Measurements from ENCODE around the gene MARCHF5. TPM values are rescaled to one million over a fixed set of nuclear protein-coding genes. Genes with fewer than 3 reads are reported as not detected.

The MARCHF5 gene
- total RNA-seq, 1 donor from 2014 or later: 49.9 TPM

- H3K27ac Mint-ChIP-seq (ENCODE audit: unreplicated experiment): no peak overlapping the region
- H3K27me3 Mint-ChIP-seq (ENCODE audit: unreplicated experiment): no peaks in the 10 kb centered on the region
- no peaks in the 10 kb centered on the region for H3K9me3 Mint-ChIP-seq (ENCODE audit: unreplicated experiment)
- no peaks in the 10 kb centered on the region for H3K36me3 Mint-ChIP-seq (ENCODE audit: unreplicated experiment)
- H3K4me1 Mint-ChIP-seq (ENCODE audit: unreplicated experiment): peaks cover 21% of the 10 kb centered on the region
- no peak overlapping the region for H3K4me3 Mint-ChIP-seq (ENCODE audit: unreplicated experiment)
- TF ChIP-seq CTCF (IDR thresholded peaks at IDR 0.05): no peak
- no peak for DNase-seq (ENCODE audit: extremely low spot score, unreplicated experiment)
These were observed 46.2 kb upstream of the MARCHF5 start for GRCh38 chr10:92244796-92245195.

DNA sequence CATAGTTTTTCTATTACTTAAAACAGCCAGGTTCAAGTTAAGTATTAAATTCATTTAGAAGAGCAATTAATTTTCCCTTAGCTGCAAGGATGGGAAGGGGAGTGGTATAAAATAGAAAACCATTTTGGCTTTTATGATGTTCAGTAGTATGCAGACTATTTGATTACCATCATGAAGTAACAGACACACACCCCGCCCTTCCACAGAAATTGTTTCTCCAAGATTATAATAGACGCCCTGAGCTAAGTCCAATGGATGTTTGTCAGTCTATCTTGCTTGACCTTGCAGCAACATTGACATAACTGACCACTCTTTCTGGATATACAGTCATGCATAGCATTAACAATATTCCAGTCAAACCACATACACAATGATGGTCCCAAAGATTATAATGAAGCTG is 42.4 kb upstream of the MARCHF5 start:
- Mint-ChIP-seq H3K9me3 (ENCODE audit: unreplicated experiment) (no peaks in the 10 kb centered on the region), H3K27ac (ENCODE audit: unreplicated experiment) (no peak overlapping the region), H3K27me3 (ENCODE audit: unreplicated experiment) (no peaks in the 10 kb centered on the region), H3K4me1 (ENCODE audit: unreplicated experiment) (peaks cover under 1% of the 10 kb centered on the region), H3K4me3 (ENCODE audit: unreplicated experiment) (no peak overlapping the region), H3K36me3 (ENCODE audit: unreplicated experiment) (no peaks in the 10 kb centered on the region)
- TF ChIP-seq CTCF (IDR thresholded peaks at IDR 0.05): no peak
- DNase-seq (ENCODE audit: extremely low spot score, unreplicated experiment): no peak

GRCh38 chr10:92263396-92263795 is 27.6 kb upstream of the MARCHF5 start:
- Mint-ChIP-seq H3K9me3 (ENCODE audit: unreplicated experiment) (no peaks in the 10 kb centered on the region), H3K36me3 (ENCODE audit: unreplicated experiment) (no peaks in the 10 kb centered on the region), H3K27ac (ENCODE audit: unreplicated experiment) (no peak overlapping the region), H3K4me3 (ENCODE audit: unreplicated experiment) (no peak overlapping the region), H3K4me1 (ENCODE audit: unreplicated experiment) (peaks cover 14% of the 10 kb centered on the region), H3K27me3 (ENCODE audit: unreplicated experiment) (no peaks in the 10 kb centered on the region)
- TF ChIP-seq CTCF (IDR thresholded peaks at IDR 0.05): no peak
- no peak for DNase-seq (ENCODE audit: extremely low spot score, unreplicated experiment)

DNA sequence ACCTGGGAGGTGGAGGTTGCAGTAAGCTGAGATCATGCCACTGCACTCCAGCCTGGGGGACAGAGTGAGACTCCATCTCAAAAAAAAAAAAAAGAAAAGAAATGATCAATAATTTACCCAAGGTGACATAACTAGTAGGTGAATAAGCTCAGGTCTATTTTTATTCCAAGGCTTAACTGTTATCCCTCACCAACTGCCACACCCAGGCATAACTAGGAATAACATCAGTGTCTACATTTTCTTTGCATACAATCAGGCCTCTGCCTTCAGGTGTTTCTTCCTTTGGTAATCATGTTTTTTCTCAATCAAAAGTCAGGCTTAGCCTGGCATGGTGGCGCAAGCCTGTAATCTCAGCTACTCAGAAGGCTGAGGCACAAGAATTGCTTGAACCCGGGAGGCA is 26.7 kb upstream of the MARCHF5 start:
- H3K27me3 Mint-ChIP-seq (ENCODE audit: unreplicated experiment): no peaks in the 10 kb centered on the region
- no peak for DNase-seq (ENCODE audit: extremely low spot score, unreplicated experiment)
- H3K4me1 Mint-ChIP-seq (ENCODE audit: unreplicated experiment): peaks cover 14% of the 10 kb centered on the region
- TF ChIP-seq CTCF (IDR thresholded peaks at IDR 0.05): no peak
- H3K4me3 Mint-ChIP-seq (ENCODE audit: unreplicated experiment): no peak overlapping the region
- no peak overlapping the region for H3K27ac Mint-ChIP-seq (ENCODE audit: unreplicated experiment)
- no peaks in the 10 kb centered on the region for H3K36me3 Mint-ChIP-seq (ENCODE audit: unreplicated experiment)
- no peaks in the 10 kb centered on the region for H3K9me3 Mint-ChIP-seq (ENCODE audit: unreplicated experiment)

- Mint-ChIP-seq H3K27me3 (ENCODE audit: unreplicated experiment) (no peaks in the 10 kb centered on the region), H3K9me3 (ENCODE audit: unreplicated experiment) (no peaks in the 10 kb centered on the region), H3K4me1 (ENCODE audit: unreplicated experiment) (peaks cover 14% of the 10 kb centered on the region), H3K36me3 (ENCODE audit: unreplicated experiment) (no peaks in the 10 kb centered on the region), H3K4me3 (ENCODE audit: unreplicated experiment) (no peak overlapping the region), H3K27ac (ENCODE audit: unreplicated experiment) (no peak overlapping the region)
- no peak for TF ChIP-seq CTCF (IDR thresholded peaks at IDR 0.05)
- DNase-seq (ENCODE audit: extremely low spot score, unreplicated experiment): no peak
These were observed 25.2 kb upstream of the MARCHF5 start for GRCh38 chr10:92265687-92266258.
